Measurements from ENCODE around the gene FAM120B. TPM values are rescaled to one million over a fixed set of nuclear protein-coding genes. Genes with fewer than 3 reads are reported as not detected.

Gene FAM120B
- total RNA-seq, 6 experiments from 2014 or later = 33.3 to 36.6 (median 35.4) TPM

- Mint-ChIP-seq H3K4me1 (ENCODE audit: low read depth) (peaks cover 4% of the 10 kb centered on the region; the same call in 1 of the 2 replicates), H3K36me3 (ENCODE audit: low read depth) (no peaks in the 10 kb centered on the region), H3K4me3 (no peak overlapping the region), H3K27me3 (ENCODE audit: insufficient read depth) (peaks cover 1% of the 10 kb centered on the region), H3K27ac (no peak overlapping the region), H3K9me3 (no peaks in the 10 kb centered on the region)
- DNase-seq = no peak
- TF ChIP-seq CTCF (IDR thresholded peaks at IDR 0.05) = no peak
These were observed 118.1 kb downstream of the FAM120B start for GRCh38 chr6:170424604-170425126.

GRCh38 chr6:170429450-170429849 is 122.9 kb downstream of the FAM120B start:
- no peak for DNase-seq
- Mint-ChIP-seq H3K9me3 (no peaks in the 10 kb centered on the region), H3K36me3 (ENCODE audit: low read depth) (no peaks in the 10 kb centered on the region), H3K27ac (no peak overlapping the region), H3K4me3 (no peak overlapping the region; the same call in 1 of the 2 replicates), H3K4me1 (ENCODE audit: low read depth) (peaks cover 5% of the 10 kb centered on the region; the same call in 1 of the 2 replicates), H3K27me3 (ENCODE audit: insufficient read depth) (peaks cover 4% of the 10 kb centered on the region)
- TF ChIP-seq CTCF (IDR thresholded peaks at IDR 0.05) = peak; percentile 38; the same call in 1 of the 2 replicates

GRCh38 chr6:170433163-170434116 is 126.9 kb downstream of the FAM120B start:
- H3K36me3 Mint-ChIP-seq (ENCODE audit: low read depth) = no peaks in the 10 kb centered on the region; the same call in 1 of the 2 replicates
- no peak for TF ChIP-seq CTCF (IDR thresholded peaks at IDR 0.05)
- DNase-seq = no peak
- H3K4me1 Mint-ChIP-seq (ENCODE audit: low read depth) = peaks cover 18% of the 10 kb centered on the region
- peaks cover 6% of the 10 kb centered on the region for H3K27me3 Mint-ChIP-seq (ENCODE audit: insufficient read depth)
- H3K4me3 Mint-ChIP-seq = no peak overlapping the region
- H3K9me3 Mint-ChIP-seq = no peaks in the 10 kb centered on the region
- no peak overlapping the region for H3K27ac Mint-ChIP-seq

GRCh38 chr6:170434117-170434820 is 127.7 kb downstream of the FAM120B start:
- H3K9me3 Mint-ChIP-seq = no peaks in the 10 kb centered on the region
- H3K27ac Mint-ChIP-seq = no peak overlapping the region

More at GRCh38 chr6:170434117-170434820, 127.7 kb downstream of the FAM120B start:
- Mint-ChIP-seq H3K36me3 (ENCODE audit: low read depth) (no peaks in the 10 kb centered on the region; the same call in 1 of the 2 replicates), H3K4me1 (ENCODE audit: low read depth) (peaks cover 24% of the 10 kb centered on the region), H3K27me3 (ENCODE audit: insufficient read depth) (peaks cover 5% of the 10 kb centered on the region), H3K4me3 (no peak overlapping the region)
- TF ChIP-seq CTCF (IDR thresholded peaks at IDR 0.05) = no peak
- DNase-seq = no peak
